Esophagus squamous epithelium (tissue), 4 donors: ENCODE data around the gene CLOCK.

Source experiments
- CTCF ChIP-seq, 6 experiments: fragments of 450-650 bp in 4 of 6; fragments of 200-600 bp in 2 of 6; sonication (generic) in 2 of 6; IDR thresholded peaks; one replicate each; pipeline ENCODE4 v1.5.1; 2016 to 2019; ENCODE audit warnings: antibody characterized with exemption in 6 of 6, mild to moderate bottlenecking in 4 of 6, moderate library complexity in 4 of 6
- POLR2A ChIP-seq, 4 donors: fragments of 450-650 bp; IDR thresholded peaks; one replicate each; pipeline ENCODE4 v1.6.1; 2017; ENCODE audit warnings: antibody characterized with exemption in 4 of 4, mild to moderate bottlenecking in 4 of 4, moderate library complexity in 3 of 4

- TF ChIP-seq CTCF (IDR thresholded peaks at IDR 0.05) (no peak), POLR2A (IDR thresholded peaks at IDR 0.05) (no peak)
Observed at GRCh38 chr4:55382488-55383003, 164.2 kb downstream of the CLOCK start.
